UCSD-AML1 (cell line): Measurements from ENCODE around the gene FAM72A.
"Not testable (repeated sequence)": the region's sequence is repeated elsewhere in the genome, so short reads cannot be mapped to it uniquely, and the experiment has no call there.

Source experiments
- DNase-seq: peaks from one replicate; lab custom pipeline; 2025; ENCODE audit not compliant: unreplicated experiment; lab: John Stamatoyannopoulos, UW

The FAM72A gene

DNA sequence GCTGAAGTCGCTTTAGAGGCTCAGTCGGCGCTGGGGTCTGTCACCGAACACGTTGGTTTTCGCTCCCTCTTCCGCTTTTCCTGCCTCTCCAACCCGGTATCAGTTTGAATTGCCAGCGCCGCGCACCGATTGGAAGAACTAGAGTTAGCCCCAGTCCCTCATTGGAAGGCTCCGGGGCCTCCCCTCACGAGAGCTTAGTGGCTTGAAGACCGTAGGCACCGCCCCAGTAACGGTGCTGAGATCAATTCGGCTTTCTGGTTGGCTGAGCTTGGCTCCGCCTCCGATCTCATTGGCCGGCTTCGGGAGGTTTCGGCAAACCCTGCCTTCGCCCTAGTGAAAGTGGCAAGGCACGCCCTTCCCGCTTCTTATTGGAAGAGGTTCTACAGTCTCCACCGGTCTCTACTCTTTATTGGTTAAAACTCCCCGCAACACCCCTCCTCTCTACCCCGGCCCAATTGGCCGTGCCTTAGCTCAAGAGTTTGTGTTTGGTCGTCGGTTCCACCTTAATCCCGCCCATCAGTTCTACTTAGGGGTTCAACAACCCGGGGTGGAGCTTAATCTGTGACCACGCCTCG is at the start of gene FAM72A:
FAM72A (minus strand) TSS at position 51 of the 575 bp plus-strand sequence. CDS start 814 bp downstream, outside the sequence.
- DNase-seq = peak; percentile 97

DNA sequence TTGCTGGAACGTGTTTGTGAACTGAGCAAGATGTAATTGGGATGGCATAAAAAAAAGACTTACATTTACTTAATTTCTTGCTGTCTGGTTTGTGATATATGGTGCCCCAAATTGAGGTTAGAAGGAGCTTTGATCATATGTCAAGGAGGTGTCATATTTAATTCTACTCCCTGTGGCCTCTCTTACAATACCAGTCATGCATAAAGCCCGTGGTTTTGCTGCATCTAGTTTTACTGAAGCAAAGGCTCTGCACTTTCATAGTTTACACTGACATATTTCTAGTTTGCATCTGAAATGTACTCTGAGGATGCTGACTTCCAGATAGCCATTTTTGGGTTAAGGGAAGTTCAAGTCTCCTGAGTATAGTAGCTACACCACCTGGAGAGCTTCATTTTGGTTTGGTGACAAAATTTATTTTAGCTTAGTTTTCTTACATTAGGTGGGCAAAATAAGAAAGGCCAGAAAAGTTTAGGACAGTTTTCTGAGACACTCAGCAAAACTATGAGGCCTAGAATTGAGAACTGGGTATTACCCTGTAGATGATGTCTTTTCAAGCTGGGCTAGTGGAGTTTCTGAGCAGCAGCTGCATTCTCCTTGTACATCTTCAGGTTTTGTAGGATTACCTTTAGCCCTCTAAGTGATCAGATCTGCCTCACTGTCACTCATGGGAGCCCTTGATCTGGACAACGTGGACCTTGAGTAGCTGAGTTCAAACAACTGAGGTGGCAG is 48.5 kb upstream of the FAM72A start:
- not testable (repeated sequence) for DNase-seq

DNA sequence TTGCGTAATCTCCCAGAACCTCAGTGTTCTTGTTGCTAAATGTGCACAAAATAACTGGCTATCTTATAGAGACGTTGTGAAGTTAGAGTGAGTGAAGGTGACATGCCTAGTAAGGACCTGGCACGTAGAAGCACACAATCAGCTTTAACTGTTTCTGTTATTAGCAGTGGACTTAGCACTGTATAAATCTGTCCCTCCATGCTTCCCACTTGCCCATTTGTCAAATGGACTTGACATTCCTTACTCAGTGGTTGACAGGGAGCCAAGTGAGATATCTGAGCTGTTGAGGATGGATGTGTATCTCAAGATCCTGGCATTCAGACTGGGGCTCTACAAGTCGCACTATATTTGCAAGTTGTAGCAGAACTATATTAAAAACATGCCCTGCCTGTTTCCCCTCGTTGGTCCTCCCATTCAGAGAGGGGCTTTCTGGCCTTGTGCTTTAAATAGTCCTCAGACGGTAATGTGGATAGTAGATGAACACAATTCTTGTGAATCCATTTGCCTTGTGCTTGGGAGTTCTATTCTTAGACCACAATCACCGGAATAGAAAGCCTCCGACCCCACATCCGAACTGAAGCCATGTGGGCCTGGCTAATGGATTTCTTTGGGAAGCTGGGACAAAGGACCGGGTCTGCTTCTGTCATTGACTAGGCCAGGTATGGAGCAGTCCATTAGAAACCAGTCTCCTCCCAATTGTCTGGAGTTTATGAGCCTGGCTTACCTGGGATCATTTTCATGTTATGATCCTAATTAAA is 43.7 kb upstream of the FAM72A start:
- DNase-seq = not testable (repeated sequence)

DNA sequence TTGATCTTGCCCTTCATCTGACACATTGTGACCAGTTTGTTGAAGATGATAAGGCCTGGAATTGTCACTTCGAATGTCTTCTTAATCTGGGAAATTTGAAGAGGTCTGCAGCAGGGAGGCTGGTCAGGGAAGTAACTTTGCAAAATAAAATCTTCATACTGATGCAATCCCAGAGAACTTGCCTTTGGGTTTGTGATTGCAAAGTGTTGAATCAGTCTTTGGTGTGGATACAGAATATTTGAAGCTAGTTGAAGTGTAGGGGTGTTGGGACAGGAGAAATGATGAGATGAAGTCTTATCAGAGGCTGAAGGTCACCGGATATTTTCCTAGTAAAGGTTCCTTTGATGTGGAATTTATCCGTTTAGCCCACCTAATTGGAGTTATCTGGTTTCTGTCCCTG is 42.8 kb upstream of the FAM72A start:
- DNase-seq = not testable (repeated sequence)

DNA sequence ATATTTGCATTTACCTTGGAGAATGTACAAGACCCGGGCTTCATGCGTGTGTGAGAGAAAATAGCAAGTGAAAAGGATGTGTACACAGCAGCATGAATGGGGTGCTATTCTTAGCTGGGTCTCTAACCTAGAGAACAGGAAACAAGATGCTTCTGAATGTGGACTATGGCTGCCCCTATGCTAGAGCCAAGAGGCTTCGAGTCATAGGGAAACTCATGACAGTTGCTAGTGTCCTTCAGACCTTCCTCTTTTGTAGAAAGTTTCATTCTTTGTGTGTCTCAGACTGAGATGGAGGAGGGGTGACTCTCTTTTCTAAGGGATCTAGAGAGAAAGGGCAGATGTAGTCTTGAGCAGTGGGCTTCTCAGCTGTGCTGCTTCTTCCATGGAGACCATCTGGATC is 40.7 kb upstream of the FAM72A start:
- DNase-seq = not testable (repeated sequence)

DNA sequence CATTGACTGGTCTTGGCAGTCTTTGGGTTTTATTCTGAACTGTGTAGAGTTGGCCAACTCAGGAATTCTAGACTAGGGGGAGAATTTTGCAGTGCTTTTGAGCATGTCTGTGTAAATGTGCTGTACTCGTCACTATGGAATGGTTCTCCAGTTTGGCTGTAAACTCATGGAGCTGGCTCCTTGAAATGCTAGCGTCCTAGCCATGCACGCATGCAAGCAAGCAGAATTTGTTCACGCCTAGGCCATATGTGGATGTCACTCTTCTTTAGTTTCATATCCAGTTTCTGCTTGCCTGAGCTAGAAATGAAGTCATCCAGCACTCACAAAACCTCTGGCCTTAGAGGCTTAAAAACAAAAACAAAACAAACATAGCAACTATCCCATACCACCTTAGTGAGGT is 37.6 kb upstream of the FAM72A start:
- not testable (repeated sequence) for DNase-seq

DNA sequence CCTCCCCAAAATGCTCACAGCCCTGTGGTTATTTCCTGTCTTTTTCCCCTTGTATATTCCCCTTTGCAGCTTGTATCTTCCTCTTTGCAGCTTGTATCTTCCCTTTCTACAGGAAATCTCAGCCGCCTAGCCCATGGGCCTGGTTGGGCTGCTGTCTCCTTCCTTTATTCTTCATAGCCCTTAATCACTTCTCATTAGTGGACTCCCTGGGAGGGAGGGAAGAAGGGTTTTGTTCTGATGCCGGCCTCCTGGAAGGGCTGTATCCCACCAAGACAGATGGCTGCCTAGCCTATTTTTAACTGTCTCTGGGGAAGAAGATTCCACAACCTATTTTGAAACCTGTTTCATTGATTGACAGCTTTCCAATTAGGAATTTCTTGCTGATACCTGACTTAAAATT is 32.6 kb upstream of the FAM72A start:
- DNase-seq = not testable (repeated sequence)

DNA sequence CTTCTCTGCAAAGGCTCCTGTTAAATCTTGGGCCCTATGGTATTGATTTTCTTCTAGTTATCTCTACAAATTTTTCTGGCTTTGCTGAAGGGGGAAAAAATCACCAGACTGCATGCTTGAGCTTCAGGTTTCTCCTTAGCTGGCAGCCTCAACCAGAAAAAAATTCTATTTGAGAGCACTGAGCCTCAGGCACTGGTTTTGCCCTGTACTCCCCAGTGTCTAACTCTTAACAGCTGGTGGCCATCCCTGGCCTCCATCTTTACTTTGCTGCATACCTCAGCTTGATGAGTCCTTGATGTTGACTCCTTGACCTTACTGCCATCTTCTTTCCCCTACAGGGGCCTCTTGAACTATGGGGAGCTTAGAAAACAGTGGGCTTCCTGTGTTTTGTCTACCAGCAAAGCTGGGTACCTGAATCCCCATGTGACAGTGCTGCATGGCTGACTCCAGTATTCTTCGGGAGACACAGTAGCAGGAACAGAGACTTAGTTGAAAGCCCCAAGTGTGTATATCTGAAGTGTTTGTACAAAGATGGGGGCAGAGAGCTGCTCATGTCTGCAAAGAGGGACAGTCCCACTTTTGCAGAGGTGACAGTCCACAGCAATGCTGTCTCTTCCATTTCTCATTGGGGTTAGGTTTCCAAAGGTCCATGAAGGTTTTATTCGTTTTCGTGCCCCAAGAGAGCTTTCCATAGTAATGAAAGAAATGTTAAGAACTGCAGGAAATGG is 31.7 kb upstream of the FAM72A start:
- DNase-seq = not testable (repeated sequence)

DNA sequence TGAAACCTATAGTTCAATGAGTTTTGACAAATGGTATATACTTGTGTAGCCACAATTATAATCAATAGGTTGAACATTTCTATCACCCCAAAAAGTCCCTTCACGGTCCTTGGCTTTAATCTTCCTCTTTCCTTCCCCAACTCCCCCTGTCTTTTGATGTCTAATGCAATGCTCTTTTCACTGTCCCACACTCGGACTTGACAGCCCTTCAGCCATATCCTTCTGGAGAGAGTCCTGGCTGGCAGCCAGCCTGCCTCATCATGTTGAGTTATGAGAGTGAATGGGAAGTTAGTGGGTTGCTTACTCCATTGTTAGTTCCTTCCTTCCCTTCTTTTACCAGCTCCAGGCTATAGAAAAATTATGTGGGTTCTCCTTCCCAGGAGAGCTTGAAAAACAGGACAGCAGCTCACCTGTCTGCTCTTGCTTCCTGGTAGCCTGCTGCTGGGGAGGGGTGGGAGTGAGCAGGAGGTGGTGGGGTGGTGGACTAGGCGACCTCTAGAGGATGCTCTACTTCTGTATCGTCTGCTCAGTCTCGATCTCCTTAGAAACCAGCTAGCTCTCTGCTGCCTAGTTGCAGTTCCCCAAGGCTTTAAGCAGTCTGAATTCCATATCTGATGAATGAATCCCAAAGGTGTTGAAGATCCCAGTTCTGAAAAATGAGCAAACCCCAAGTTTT is 30.5 kb upstream of the FAM72A start:
- DNase-seq = not testable (repeated sequence)

DNA sequence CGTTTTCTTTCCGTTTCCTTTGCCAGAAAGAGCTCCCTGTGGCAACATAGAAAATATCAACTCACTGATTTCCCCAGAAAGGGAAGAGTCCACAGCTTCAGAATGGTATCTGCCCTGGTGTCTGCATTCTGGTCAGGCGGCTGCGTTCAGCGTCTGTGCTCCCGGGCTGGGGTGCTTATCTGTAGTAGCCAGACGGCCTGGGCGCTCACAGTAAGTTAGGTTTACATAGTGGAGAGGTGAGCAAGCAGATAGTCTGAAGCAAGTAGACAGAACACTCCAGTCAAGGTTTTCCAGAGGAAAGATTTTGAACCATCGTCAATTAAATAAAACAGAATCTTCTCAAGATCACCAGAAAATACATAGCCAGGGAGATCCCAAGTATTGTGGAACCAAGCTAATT is 29.4 kb upstream of the FAM72A start:
- DNase-seq = not testable (repeated sequence)

DNA sequence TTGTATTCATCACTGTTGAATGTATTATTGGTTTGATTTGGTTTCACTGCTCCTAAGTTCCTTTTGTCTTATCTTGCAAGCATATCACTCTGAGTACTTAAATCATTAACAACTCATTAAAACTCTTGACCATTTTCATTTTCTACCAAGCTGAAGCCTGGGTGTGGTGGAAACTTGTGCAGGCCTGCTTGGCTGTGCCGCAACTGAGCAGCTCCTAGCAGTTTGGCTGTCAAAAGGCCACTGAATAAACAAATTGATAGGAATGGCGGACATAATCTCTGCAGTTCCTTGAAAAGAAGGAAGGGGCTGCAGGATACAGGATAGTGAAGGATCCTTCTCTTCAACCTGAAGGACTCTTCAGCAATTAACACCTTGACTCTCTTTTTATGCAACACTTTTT is 26.6 kb upstream of the FAM72A start:
- not testable (repeated sequence) for DNase-seq

DNA sequence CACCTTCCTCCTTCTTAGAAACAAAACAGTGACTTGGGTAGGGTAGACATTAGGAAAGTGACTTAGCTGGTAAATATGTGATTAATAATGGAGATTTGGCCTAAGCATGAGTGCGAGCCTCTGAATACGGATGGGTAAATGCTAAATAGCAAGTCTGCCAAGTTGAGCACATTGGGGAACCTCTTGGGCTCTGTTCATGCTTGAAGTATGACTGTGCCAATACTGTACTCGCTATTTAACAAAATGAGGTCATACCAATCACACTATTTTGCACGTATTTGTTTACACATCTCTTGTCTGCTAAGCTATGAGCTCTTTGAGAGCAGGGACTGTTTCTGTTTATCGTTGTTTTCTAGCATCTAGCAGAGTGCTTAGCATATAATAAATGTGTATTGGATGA is 24.2 kb upstream of the FAM72A start:
- not testable (repeated sequence) for DNase-seq

DNA sequence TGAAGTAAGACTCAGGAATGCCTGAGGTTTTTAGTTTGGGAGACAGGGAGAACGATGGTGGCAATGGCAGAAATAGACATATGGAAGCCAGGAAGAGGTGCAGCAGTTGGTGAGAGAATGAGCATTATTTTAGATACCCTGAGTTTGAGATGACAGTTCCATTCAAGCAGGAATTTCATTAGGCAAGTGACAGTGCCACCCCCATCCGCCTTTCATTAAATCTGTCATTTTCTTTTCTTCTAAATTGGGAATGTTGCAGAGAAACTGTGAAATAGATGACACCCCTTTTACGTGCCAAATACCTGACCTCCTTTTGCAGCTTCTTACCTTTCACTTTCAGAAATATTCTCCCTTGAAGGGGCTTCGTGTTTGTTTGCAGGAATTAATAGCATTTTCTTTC is 22.7 kb upstream of the FAM72A start:
- DNase-seq = not testable (repeated sequence)

DNA sequence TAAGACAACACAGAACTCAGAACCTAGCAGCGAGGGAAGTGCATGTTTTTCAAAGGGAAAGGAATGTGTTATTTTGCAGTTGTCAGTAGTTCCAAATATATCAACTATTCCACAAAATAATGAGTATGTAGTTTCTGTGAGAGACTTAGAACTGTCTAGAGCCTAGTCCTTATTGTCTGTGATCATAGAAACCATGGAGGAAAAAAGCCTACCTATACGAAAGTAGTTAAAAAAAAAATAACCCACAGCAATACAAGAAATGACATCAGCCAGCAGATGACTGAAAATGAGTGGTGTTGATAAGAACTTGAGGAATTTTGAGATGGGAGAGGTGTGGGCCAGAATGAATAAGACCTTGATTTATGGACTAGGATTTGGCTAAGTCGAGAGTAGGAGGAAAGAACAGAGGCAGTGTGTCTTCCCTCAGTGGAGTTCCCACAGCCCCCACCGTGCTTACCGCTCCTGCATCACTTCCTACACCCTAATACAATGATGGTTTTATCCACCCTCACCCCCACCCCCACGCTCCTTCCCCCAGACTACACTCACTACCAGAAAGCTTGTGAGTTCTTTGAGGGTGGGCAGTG is 21.6 kb upstream of the FAM72A start:
- not testable (repeated sequence) for DNase-seq

DNA sequence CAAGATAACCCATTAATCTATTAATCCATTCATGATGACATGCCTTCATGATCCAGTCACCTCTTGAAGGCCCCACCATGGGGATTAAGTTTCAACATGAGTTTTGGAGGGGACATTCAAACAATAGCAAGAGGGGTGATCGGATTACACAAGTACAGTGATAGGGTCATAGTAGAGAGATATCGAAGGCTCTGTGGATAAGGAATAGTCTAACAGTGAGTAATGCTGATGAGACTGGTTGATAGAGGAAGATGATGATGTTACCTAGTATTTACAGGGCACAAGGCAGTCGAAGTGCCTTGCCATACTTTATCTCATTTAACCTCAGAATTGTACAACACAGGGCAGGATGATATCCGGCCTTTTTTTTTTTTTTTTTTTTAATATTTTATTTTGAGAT is 18.9 kb upstream of the FAM72A start:
- DNase-seq = not testable (repeated sequence)

DNA sequence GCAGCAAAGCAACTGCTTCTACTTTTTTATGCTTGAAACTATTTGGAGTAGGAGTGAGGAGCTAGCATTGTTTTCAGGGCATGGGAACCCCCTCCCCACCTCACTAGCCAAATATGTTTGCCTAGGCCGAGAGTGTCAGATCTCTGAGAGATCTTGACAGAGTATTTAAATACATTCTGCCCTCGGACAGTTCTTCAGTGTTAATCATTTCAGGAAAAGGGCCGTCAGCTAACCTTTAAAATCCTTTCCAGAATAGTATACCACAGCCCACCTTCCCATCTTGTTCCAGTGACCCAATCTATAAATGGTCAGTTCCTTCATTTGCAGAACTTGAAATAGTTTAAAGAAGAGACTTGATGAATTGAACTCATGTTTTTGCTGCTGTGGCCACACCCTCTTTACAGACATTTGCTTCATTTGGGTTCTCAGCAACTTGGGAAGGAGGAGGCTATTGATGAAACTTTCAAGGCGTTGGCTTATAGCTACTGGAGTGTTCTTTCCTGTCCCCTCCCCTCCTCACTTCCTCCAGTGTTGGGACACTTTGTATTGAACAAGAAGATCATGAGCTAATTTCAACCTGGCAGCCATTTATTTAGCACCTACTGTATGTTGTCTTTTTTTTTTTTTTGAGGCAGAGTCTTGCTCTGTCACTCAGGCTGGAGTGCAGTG is 17.8 kb upstream of the FAM72A start:
- not testable (repeated sequence) for DNase-seq

DNA sequence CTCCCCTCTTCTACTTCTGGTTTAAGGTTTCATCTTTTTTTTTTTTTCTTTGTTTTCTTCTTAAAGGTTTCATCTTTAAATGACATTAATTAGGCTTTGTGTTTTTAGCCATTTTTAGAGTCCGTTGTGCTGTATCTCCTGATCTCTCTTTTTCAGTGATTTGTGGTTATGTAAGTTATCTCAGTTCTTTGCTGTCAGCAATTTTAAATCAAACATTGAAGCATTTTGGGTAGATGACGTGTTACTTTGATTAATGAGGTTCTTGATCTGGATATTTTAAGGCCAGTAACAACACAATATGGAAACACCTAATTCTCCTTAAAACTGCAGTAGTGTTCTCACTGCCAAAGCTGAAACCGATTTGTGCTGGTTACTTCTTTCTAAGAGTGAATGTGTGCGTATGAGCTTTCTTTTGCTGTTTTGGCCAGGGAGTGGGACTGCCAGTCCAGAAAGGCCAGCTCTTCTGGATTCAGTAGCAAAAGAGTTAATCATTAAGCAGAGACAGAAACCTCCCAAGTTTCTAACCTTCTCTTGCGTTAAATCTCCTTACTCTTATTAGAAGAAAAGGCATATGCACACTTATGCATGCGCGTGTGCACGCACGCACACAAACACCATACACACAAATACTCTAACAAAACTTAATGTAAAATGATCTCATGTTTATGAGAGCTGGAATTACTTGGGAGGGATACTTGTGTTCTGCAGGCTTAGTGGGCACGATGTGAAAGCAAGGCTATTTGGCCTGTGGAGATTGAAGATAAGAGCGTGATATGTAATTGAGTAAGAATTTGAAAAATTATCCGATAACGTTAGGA is 17.1 kb upstream of the FAM72A start:
- not testable (repeated sequence) for DNase-seq

DNA sequence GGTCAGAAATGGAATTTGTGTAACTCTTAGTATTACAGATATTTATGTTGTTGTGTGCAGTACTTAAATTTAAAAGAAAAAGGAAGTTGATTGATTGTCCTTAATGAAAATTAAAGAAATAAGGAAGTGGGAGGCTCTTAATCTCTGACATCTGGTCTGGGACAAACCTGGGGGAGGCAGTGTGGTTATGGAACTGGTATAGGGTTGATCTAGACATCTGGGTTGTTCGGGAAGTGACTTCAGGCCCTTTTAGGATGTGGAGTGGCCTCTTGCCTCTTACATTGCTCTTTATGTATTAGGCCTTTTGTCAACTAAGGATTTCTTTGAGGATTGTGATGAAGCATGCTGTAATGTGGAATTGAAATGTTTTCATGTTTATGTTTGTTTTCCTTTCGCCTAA is 16.1 kb upstream of the FAM72A start:
- not testable (repeated sequence) for DNase-seq

DNA sequence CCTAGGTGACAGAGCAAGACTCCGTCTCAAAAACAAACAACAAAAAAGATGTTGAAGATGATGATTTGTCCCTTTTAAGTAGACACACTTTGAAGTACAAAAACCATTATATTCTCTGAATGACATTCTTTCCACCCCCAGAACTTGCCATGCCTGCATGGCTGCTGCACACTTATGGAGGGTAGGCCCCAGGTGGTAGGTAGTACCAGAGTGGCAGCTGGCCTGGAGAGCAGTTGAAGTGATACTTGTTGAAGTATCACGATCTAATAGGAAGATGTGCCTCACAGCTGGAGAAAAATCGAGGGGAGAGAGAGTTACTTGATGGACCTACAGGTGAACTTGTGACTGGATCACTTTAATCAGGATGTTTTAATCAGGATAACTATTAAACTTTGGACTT is 15.6 kb upstream of the FAM72A start:
- DNase-seq = not testable (repeated sequence)
